Posterior cingulate gyrus (tissue), 11 donors: ENCODE measurements around the gene AP3S1.

Experiments used
- DNase-seq, 10 donors: peaks; one replicate each; pipeline versions ENCODE4 v3.0.0 to v3.0.0-alpha.2; 2020 to 2021; ENCODE audit warnings: mixed read lengths in 3 of 10
- intact Hi-C: fragments of 100-400 bp; cut with DNase I; formaldehyde crosslinking; loops from one replicate; pipeline ENCODE4 v1.15.1; 2023

AP3S1 gene

DNA sequence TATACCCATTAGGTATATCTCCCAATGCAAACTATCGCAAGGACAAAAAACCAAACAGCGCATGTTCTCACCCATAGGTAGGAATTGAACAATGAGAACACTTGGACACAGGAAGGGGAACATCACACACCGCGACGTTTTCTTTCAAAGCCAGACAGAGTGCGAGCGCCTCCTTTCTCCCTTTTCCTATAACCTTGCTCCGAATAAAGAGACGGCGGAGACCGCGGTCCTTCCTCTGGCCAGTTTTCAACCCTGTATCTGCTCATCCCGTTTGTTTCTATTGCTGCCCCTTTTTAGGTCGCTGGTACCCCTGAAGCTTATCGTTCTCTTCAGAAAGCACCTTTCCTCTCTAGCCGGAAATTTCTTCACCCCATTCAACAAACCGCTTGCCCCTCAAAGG lies 121.8 kb downstream of the AP3S1 start:
- DNase-seq: no peak
- intact Hi-C loops: no loop called here
